Measurements from ENCODE around the gene GSG1. TPM values are rescaled to one million over a fixed set of nuclear protein-coding genes. Genes with fewer than 3 reads are reported as not detected.

GSG1 gene
- total RNA-seq, 4 donors from 2014 or later: 1.2 TPM; not detected in 3

DNA sequence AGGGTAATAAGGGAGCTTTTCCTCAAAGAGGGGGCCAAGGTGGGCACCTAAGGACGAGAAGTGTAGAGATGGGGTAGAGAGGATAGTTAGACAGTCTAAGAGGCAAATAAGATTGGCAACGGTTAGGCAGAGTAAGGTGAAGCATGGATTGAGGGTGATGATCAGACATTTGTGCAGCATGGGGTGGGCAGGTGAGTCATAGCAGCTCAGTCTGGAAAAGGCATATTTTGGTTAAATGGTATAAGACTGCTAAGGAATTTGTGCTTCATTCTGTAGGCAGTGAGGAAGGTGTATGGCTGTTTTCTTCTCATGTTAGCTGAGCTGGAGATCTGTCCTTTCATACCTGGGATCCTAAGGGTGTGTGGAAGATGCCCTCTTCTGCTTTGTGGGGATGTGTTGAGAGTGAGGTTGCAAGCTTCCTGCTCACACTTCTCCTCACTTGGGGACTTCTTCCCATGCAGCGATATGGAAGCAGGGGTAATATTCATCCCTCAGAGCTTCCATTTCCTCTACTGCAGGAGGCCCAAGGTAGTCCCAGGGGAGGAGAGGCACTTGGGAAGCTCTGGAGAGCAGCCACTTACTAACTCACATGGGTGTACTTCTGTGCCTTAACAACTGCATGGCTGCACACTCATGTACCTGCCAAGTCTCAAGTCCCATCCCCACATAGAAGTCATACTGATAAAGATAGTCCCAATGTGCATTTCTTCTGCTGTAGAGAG is 28.9 kb downstream of the GSG1 start:
- H3K36me3 ChIP-seq: peaks cover 10 to 11% of the 10 kb centered on the region in 2 donors

DNA sequence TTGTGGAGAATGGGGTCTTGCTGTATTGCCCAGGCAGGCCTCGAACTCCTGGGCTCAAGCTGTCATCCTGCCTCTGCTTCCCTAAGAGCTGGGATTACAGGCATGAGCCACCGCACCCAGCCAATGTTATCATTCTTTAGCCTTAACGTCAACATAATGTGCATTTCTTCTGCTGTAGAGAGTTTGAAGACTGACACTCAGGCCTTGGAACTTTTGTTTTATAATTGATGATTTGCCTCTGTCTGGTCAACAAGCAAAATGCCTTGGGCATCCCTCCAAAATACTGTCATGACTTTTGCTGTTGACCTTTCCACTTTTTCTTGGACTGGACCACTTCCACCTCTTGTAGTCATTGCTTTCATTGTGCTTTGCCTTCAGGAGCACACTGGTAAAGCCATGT is 30.3 kb downstream of the GSG1 start:
- 88 to 91% methylated on average over 3 of the region's 3 CpGs for WGBS, 2 donors
- intact Hi-C loops (cut with DNase I): no loop called here
- Histone ChIP-seq H3K9me3 (no peaks in the 10 kb centered on the region), H3K27ac (no peak overlapping the region), H3K4me3 (replicated peaks in 1 of 3) (no peak overlapping the region), H3K27me3 (no peaks in the 10 kb centered on the region), H3K4me1 (peaks cover 6 to 12% of the 10 kb centered on the region in 2 donors), H3K36me3 (peaks cover 24% of the 10 kb centered on the region in 2 donors)
- TF ChIP-seq, protein P1, sequence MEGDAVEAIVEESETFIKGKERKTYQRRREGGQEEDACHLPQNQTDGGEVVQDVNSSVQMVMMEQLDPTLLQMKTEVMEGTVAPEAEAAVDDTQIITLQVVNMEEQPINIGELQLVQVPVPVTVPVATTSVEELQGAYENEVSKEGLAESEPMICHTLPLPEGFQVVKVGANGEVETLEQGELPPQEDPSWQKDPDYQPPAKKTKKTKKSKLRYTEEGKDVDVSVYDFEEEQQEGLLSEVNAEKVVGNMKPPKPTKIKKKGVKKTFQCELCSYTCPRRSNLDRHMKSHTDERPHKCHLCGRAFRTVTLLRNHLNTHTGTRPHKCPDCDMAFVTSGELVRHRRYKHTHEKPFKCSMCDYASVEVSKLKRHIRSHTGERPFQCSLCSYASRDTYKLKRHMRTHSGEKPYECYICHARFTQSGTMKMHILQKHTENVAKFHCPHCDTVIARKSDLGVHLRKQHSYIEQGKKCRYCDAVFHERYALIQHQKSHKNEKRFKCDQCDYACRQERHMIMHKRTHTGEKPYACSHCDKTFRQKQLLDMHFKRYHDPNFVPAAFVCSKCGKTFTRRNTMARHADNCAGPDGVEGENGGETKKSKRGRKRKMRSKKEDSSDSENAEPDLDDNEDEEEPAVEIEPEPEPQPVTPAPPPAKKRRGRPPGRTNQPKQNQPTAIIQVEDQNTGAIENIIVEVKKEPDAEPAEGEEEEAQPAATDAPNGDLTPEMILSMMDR (IDR thresholded peaks at IDR 0.05): no peak
- no peak for TF ChIP-seq POLR2A (IDR thresholded peaks at IDR 0.05)
- DNase-seq: no peak

More for the DNA sequence above, 28.9 kb downstream of the GSG1 start:
- intact Hi-C loops (cut with DNase I): no loop called here
- peak overlapping the region in 2 of 3 donors; percentile 18 to 45 for H3K27ac ChIP-seq
- peaks cover 6 to 12% of the 10 kb centered on the region in 2 donors for H3K4me1 ChIP-seq
- H3K4me3 ChIP-seq (replicated peaks in 1 of 3): no peak overlapping the region
- H3K27me3 ChIP-seq: no peaks in the 10 kb centered on the region
- DNase-seq: peak; percentile 77 to 83
- WGBS, 2 donors: 77% methylated on average over 3 of the region's 3 CpGs
- H3K9me3 ChIP-seq: no peaks in the 10 kb centered on the region
- TF ChIP-seq, protein P1 (IDR thresholded peaks at IDR 0.05): no peak
- no peak for TF ChIP-seq POLR2A (IDR thresholded peaks at IDR 0.05)

DNA sequence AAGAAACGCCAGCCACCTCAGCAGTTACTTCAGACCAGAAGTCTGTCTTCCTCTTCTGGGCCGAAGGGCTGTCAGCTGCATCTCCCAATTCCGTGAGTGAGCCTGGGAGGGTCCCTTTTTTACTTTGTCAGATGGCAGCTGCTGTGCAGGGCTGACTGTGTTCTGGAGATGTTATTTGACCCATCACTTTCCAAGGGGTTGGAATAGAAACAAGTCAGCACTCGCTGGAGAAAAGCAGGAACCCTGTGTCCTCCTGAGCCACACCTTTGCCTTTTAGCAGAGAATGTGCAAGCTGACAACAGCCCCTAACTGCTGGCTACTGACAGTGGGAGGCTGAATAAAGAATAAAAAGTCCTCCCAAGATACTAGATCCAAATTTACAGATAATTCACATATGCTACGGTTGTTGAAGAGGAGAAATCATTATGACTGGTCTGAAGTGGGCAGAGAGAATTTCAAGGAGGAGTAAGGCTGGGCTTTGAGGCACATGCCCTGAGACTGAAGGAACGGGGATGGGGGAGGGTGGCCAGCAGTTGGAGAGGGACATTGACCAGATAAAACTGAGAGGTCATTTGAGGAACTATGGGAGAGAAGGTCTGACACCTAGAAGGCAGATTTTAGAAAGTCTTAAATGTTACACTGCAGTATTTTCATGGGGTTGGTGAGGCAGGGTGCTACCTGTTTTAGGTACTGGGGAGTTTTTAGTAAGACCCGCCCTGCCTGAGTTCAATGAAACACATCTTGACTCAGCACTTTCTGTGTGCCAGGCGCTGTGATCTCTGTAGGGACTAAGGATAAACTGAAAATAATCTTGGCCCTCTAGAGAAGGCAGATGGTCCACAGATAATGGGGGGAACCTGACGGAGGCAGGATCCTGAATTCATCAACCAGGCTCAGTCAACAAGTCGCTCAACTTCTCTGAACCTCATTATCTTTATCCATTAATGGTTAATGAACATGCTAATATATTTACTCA is 31.9 kb downstream of the GSG1 start:
- no peak for TF ChIP-seq POLR2A (IDR thresholded peaks at IDR 0.05)
- TF ChIP-seq, protein P1 (IDR thresholded peaks at IDR 0.05): no peak
- WGBS, 2 donors: 80 to 83% methylated on average over 10 of the region's 10 CpGs

DNA sequence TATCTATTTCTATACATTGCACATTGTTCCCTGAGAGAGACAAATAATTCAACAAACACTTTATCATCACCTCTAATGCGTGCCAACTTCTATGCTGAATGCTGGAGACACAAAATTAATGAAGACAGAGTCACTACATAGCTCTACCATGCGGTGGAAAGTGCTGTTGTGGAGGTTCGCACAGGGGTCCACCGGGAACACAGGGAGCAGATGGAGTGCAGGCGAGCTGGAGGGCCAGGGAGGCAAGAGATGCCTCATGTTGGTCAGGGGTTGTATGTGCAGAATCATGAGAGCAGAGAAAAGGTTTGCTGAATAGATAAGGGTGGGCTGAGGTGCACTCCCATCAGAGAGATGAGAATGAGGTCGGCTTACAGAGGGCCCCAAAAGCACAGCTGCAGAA is 34.1 kb downstream of the GSG1 start:
- no peak overlapping the region for H3K27ac ChIP-seq
- H3K36me3 ChIP-seq: peaks cover 18 to 27% of the 10 kb centered on the region in 2 donors
- no peaks in the 10 kb centered on the region for H3K27me3 ChIP-seq
- intact Hi-C loops (cut with DNase I): no loop called here
- no peak for DNase-seq
- no peak overlapping the region for H3K4me3 ChIP-seq (replicated peaks in 1 of 3)
- WGBS, 2 donors: 96 to 97% methylated on average over 6 of the region's 6 CpGs
- peaks cover under 1 to 2% of the 10 kb centered on the region in 2 donors for H3K4me1 ChIP-seq
- TF ChIP-seq POLR2A (IDR thresholded peaks at IDR 0.05): no peak
- TF ChIP-seq, protein P1 (IDR thresholded peaks at IDR 0.05): no peak
- no peaks in the 10 kb centered on the region for H3K9me3 ChIP-seq

More for the DNA sequence above, 31.9 kb downstream of the GSG1 start:
- H3K4me3 ChIP-seq (replicated peaks in 1 of 3): no peak overlapping the region
- H3K27ac ChIP-seq: no peak overlapping the region
- H3K27me3 ChIP-seq: no peaks in the 10 kb centered on the region
- DNase-seq: peak in 1 of 2 donors; percentile 27
- H3K36me3 ChIP-seq: peaks cover 26 to 31% of the 10 kb centered on the region in 2 donors
- H3K9me3 ChIP-seq: no peaks in the 10 kb centered on the region
- intact Hi-C loops (cut with DNase I): no loop called here
- peaks cover 6 to 12% of the 10 kb centered on the region in 2 donors for H3K4me1 ChIP-seq

Measured in thyroid gland (tissue), 4 donors.